GM18951 (cell line): ENCODE results near the gene ANGEL2.

ENCODE experiments used
- POLR2A ChIP-seq: IDR thresholded peaks from 4 replicates; pipeline ENCODE4 v1.6.1; 2011; ENCODE audit warnings: mild to moderate bottlenecking; ENCODE audit not compliant: insufficient read length, insufficient read depth; ENCODE audit errors: extremely low read depth
- in situ Hi-C: fragments of 300-500 bp; cut with MboI; formaldehyde crosslinking; loops from one replicate; pipeline ENCODE4 v1.12.0; 2022; ENCODE audit warnings: low sequenced_read_pairs, mixed read lengths, inconsistent platforms; ENCODE audit not compliant: unreplicated experiment

The ANGEL2 gene

GRCh38 chr1:212987702-212988322 is 27.9 kb downstream of the ANGEL2 start:
- in situ Hi-C loops, result loop anchor here (25.0 kb wide), 3 partner anchors 176 to 526 kb away; no protein-coding TSS in a partner anchor
- no peak for TF ChIP-seq POLR2A

GRCh38 chr1:212986551-212986950 is 29.1 kb downstream of the ANGEL2 start:
- TF ChIP-seq POLR2A, result no peak

GRCh38 chr1:212984522-212985291 is 31.0 kb downstream of the ANGEL2 start:
- TF ChIP-seq POLR2A, result no peak
- in situ Hi-C loops, result loop anchor here (25.0 kb wide), 3 partner anchors 172 to 522 kb away; no protein-coding TSS in a partner anchor

More at GRCh38 chr1:212986551-212986950, 29.1 kb downstream of the ANGEL2 start:
- in situ Hi-C loops, result loop anchor here (25.0 kb wide), 3 partner anchors 174 to 524 kb away; no protein-coding TSS in a partner anchor

GRCh38 chr1:212983482-212983881 is 32.2 kb downstream of the ANGEL2 start:
- in situ Hi-C loops, result loop anchor here (25.0 kb wide), 3 partner anchors 171 to 521 kb away; no protein-coding TSS in a partner anchor
- no peak for TF ChIP-seq POLR2A

GRCh38 chr1:212982430-212983152 is 33.1 kb downstream of the ANGEL2 start:
- in situ Hi-C loops, result loop anchor here (25.0 kb wide), 3 partner anchors 170 to 520 kb away; no protein-coding TSS in a partner anchor
- no peak for TF ChIP-seq POLR2A

GRCh38 chr1:212981571-212982328 is 33.9 kb downstream of the ANGEL2 start:
- in situ Hi-C loops, result loop anchor here (25.0 kb wide), 3 partner anchors 169 to 519 kb away; no protein-coding TSS in a partner anchor
- peak; percentile 25 for TF ChIP-seq POLR2A

- no peak for TF ChIP-seq POLR2A
- in situ Hi-C loops, result loop anchor here (25.0 kb wide), 3 partner anchors 169 to 519 kb away; no protein-coding TSS in a partner anchor
These were observed 34.6 kb downstream of the ANGEL2 start for GRCh38 chr1:212981025-212981495.

- in situ Hi-C loops, result loop anchor here (25.0 kb wide), 3 partner anchors 168 to 518 kb away; no protein-coding TSS in a partner anchor
- TF ChIP-seq POLR2A, result no peak
These were observed 35.4 kb downstream of the ANGEL2 start for GRCh38 chr1:212980123-212980785.

- no peak for TF ChIP-seq POLR2A
- in situ Hi-C loops, result loop anchor here (25.0 kb wide), 3 partner anchors 167 to 517 kb away; no protein-coding TSS in a partner anchor
These were observed 36.1 kb downstream of the ANGEL2 start for GRCh38 chr1:212979340-212980122.

- in situ Hi-C loops, result loop anchor here (25.0 kb wide), 3 partner anchors 166 to 516 kb away; no protein-coding TSS in a partner anchor
These were observed 37.7 kb downstream of the ANGEL2 start for GRCh38 chr1:212977781-212978645.

More at GRCh38 chr1:212977781-212978645, 37.7 kb downstream of the ANGEL2 start:
- no peak for TF ChIP-seq POLR2A
